Measurements from ENCODE around the gene SLC34A1. TPM values are rescaled to one million over a fixed set of nuclear protein-coding genes. Genes with fewer than 3 reads are reported as not detected.
A peak's percentile ranks its signal among the peaks of the same experiment; 100 is the strongest.

SLC34A1 gene
- total and polyA plus RNA-seq, 2 experiments from 2014 or later: not detected

DNA sequence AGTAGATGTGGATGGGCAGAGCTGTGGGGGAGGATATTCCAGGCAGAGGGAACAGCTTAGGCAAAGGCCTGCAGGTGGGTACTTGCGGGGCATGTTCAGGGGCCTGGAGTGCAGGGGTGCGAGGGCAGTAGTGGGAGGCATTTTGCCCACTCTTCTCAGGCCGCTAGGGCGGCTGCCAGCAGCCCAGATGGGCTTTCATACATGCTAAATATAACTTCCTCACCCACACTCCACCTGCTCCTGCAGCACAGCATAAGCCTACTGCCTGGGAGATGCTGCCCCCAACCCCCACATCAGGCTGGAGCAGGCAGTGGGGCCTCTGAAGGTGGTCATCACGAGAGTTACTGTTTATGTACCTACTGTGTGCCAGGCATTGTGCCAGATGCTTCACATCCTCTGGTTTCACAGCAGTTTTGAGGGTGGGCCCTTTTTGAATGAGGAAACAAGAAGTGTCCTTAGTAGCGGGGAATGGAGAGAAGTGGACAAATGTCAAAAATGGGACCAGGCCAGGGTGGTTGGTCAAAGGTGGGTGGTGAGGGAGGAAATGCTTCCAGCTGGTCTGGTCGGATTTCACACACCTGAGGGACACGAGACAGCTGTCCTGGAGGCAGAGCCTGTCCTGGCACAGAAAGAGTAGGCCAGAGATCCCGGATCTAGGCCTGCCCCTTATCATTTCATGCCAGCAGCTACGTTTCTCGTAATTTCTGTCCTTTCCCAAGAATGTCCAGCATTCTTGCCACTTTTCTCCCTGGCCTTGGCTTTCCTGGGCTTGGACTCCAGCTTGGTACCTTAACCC is 14.4 kb upstream of the SLC34A1 start:
- H3K4me1 ChIP-seq (ENCODE audit: low read depth): peaks cover 35% of the 10 kb centered on the region
- no peaks in the 10 kb centered on the region for H3K9me3 ChIP-seq (ENCODE audit: low read depth)
- TF ChIP-seq, protein P1, sequence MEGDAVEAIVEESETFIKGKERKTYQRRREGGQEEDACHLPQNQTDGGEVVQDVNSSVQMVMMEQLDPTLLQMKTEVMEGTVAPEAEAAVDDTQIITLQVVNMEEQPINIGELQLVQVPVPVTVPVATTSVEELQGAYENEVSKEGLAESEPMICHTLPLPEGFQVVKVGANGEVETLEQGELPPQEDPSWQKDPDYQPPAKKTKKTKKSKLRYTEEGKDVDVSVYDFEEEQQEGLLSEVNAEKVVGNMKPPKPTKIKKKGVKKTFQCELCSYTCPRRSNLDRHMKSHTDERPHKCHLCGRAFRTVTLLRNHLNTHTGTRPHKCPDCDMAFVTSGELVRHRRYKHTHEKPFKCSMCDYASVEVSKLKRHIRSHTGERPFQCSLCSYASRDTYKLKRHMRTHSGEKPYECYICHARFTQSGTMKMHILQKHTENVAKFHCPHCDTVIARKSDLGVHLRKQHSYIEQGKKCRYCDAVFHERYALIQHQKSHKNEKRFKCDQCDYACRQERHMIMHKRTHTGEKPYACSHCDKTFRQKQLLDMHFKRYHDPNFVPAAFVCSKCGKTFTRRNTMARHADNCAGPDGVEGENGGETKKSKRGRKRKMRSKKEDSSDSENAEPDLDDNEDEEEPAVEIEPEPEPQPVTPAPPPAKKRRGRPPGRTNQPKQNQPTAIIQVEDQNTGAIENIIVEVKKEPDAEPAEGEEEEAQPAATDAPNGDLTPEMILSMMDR (IDR thresholded peaks at IDR 0.05; ENCODE audit: low read depth, low read length): no peak
- H3K27ac ChIP-seq: no peak overlapping the region
- H3K4me3 ChIP-seq: no peak overlapping the region
- H3K36me3 ChIP-seq: no peaks in the 10 kb centered on the region
- DNase-seq (ENCODE audit: low read depth in 1 of 2, low spot score in 1 of 2): no peak
- no peaks in the 10 kb centered on the region for H3K27me3 ChIP-seq

DNA sequence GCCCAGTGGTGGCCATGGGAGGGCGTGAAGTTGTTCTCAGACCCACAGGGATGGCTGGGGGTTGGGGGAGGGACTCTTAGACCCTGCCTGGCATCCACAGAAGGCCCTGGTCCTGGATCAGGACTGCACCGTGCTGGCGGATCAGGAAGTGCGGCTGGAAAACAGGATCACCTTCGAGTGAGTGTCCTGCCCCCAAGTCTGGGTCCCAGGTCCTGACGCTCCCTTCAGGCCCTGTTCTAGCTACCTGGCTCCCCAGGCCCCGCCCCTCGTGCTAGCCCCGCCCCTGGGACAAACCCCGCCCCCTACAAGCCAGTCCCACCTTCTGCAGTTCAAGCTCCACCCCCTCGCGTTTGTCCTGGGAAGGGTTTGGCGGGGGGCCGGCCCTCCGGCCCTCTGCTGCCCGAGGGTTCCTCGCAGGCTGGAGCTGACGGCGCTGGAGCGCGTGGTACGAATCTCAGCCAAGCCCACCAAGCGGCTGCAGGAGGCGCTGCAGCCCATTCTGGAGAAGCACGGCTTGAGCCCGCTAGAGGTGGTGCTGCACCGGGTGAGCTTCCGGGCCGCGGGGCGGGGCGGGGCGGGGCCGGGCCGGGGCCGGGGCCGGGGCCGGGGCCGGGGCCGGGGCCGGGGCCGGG is 13.6 kb upstream of the SLC34A1 start:
- H3K4me3 ChIP-seq: no peak overlapping the region
- H3K4me1 ChIP-seq (ENCODE audit: low read depth): peaks cover 32% of the 10 kb centered on the region
- H3K36me3 ChIP-seq: no peaks in the 10 kb centered on the region
- TF ChIP-seq, protein P1 (IDR thresholded peaks at IDR 0.05; ENCODE audit: low read depth, low read length): peak; percentile 59
- no peaks in the 10 kb centered on the region for H3K9me3 ChIP-seq (ENCODE audit: low read depth)
- H3K27me3 ChIP-seq: no peaks in the 10 kb centered on the region
- no peak overlapping the region for H3K27ac ChIP-seq
- DNase-seq (ENCODE audit: low read depth in 1 of 2, low spot score in 1 of 2): peak; percentile 95 to 96

DNA sequence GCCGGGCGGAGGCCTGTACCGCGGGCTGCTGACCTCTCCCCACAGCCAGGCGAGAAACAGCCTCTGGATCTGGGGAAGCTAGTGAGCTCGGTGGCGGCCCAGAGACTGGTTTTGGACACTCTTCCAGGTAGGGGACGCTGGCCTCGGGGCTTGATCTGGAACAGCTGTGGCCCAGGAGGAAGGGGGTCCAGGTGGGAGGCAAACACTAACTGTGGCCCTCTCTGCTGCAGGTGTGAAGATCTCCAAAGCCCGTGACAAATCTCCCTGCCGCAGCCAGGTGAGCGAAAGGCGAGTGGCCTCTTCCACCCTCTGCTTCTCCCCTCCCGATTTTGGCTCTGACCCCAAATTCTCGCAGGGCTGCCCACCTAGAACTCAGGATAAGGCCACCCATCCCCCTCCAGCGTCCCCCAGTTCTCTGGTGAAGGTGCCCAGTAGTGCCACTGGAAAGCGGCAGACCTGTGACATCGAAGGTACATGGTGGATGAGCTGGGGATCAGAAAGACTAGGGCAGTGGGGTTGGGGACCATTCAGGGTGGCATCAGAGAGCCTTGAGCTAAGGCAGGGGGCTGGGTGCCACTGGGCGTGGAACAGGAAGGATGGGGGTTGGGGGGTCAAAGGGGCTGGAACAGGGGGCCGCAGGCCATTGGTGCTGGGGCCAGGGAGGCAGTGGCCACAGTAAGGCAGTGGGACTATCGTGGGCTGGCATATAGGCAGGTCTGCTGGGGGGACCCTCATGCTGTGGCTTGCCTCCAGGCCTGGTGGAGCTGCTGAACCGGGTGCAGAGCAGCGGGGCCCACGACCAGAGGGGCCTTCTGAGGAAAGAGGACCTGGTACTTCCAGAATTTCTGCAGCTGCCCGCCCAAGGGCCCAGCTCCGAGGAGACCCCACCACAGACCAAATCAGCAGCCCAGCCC is 12.9 kb upstream of the SLC34A1 start:
- H3K4me3 ChIP-seq: peak overlapping the region; percentile 31
- no peaks in the 10 kb centered on the region for H3K27me3 ChIP-seq
- H3K4me1 ChIP-seq (ENCODE audit: low read depth): peaks cover 24% of the 10 kb centered on the region
- no peaks in the 10 kb centered on the region for H3K36me3 ChIP-seq
- H3K27ac ChIP-seq: peak overlapping the region; percentile 66
- TF ChIP-seq, protein P1 (IDR thresholded peaks at IDR 0.05; ENCODE audit: low read depth, low read length): no peak
- DNase-seq (ENCODE audit: low read depth in 1 of 2, low spot score in 1 of 2): no peak
- H3K9me3 ChIP-seq (ENCODE audit: low read depth): no peaks in the 10 kb centered on the region

DNA sequence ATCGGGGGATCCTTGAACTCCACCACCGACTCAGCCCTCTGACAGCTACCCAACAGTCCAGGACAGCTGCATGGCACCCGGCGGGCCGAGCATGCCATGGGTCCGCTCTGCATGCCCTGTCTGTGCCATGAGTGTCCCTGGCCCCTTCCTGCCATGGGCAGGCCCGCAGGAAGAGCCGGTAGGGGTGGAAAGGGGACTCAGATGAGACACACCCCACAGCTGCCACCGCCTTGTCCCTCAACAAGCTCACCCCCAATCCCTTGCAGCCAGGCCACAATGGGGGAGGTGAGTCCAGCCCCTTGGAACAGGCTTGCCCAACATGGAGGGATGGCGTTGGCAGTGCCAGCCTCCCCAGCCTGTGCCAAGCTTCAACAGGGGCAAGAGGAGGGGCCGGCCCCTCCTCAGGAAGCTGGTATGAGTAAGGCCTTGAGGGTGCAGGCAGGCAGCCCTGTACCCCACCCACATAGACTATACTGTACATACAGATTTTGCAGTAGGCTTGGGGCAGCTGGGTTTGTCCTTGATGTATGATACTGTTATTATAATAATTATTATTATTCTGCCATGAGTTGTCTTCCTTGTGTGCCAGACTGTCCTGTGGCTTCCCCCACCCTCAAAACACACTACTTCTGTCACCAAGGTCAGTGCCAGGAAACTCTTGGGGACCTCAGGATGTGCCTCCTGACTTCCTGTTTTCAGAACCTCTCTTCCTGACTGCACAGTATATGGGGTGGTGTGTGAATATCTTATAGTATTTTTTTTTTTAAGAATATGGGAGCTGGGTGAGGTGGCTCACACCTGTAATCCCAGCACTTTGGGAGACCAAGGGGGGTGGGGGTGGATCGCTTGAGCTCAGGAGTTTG is 12.0 kb upstream of the SLC34A1 start:
- Histone ChIP-seq H3K4me3 (no peak overlapping the region), H3K27me3 (no peaks in the 10 kb centered on the region), H3K4me1 (ENCODE audit: low read depth) (peaks cover 20% of the 10 kb centered on the region), H3K9me3 (ENCODE audit: low read depth) (no peaks in the 10 kb centered on the region), H3K36me3 (no peaks in the 10 kb centered on the region), H3K27ac (no peak overlapping the region)
- TF ChIP-seq, protein P1 (IDR thresholded peaks at IDR 0.05; ENCODE audit: low read depth, low read length): no peak
- DNase-seq (ENCODE audit: low read depth in 1 of 2, low spot score in 1 of 2): no peak

DNA sequence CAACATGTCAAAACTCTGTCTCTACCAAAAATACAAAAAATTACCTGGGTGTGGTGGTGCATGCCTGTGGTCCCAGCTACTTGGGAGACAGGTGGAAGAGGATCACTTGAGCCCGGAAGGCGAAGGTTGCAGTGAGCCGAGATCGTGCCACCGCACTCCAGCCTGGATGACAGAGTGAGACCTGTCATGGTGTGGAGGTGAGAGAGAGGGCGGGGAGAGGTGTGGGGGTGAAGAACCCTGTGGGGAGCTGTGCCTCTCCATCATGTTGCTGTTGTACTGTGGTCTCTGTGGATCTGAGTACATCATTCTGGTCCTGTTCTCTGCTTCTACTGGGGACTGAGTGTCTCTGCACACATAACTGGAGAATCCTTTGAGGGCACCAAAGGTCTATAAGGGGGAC is 11.3 kb upstream of the SLC34A1 start:
- H3K27me3 ChIP-seq: no peaks in the 10 kb centered on the region
- no peaks in the 10 kb centered on the region for H3K9me3 ChIP-seq (ENCODE audit: low read depth)
- peaks cover 17% of the 10 kb centered on the region for H3K4me1 ChIP-seq (ENCODE audit: low read depth)
- H3K36me3 ChIP-seq: no peaks in the 10 kb centered on the region
- no peak for DNase-seq (ENCODE audit: low read depth in 1 of 2, low spot score in 1 of 2)
- TF ChIP-seq, protein P1 (IDR thresholded peaks at IDR 0.05; ENCODE audit: low read depth, low read length): no peak
- no peak overlapping the region for H3K4me3 ChIP-seq
- H3K27ac ChIP-seq: no peak overlapping the region
